GM21526 (cell line): Measurements from ENCODE around the gene BCL11A.

Experiments used
- ATAC-seq: cut with Tn5 transposase; IDR thresholded peaks from one replicate; pipeline ENCODE4 v1.9.1; 2021; ENCODE audit warnings: moderate library complexity; ENCODE audit not compliant: unreplicated experiment, low FRiP score

Gene BCL11A

DNA sequence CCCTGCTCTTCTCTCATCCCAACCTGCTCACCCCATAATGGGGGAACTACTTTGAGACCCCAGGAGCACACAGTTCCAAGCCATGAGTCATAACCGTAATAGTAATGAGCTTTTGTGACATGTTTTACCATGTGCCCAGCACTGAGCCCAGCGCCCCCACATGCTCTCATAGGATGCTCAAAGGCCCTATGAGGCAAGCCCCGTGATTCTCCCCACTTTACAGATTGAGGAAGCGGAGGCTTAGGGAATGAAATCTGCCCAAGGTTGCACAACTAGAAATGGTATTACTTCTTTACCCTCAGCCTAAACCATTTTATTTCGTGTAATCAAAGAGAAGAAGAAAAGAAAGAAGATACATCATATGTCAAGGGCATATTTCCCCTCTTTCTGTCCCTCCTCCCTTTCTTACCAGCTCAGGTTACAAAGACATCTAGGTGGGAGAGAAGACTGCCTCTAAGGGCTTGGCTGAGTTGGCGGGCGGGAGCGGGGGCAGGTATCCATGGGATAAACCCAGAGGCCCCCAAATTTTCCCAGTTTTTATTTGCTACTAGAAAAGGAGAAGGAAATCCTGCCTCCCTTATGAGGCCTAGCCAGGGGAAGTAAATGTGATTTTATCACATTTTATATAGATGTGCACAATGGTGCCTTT lies 24.2 kb downstream of the BCL11A start:
- ATAC-seq: no peak

DNA sequence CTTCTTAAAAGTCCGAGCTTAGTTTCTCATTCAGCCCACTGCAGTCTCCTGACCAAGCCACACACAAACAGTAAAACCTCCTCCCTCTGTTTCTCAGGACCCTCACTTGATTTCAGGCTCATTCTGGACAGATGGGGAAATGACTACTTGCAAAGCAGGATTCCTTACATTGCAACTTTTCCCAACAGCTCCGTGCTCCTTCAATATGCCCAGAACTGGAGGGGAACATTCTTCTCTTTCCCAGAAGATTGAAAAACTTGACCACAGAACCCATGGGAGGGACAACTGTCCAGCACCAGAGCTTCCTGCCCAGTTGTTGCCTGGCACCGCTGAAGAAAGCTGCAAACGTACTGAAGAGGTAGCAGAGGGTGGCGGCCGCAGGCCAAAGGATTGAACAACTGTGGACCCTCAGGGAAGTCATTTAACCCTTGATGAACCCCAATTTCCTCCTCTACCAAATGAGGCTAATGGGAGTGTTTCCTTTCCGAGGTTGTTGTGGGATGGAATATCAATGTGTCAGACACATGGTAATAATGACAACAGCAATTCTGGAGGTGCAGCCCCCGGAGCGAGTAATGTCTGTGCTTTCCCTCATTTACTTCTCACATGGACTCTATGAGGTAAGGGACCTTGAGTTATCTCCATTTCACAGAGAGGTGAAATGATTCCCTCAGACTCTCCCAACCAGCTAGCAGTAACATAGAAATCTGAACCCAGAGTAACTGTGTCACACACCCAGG lies 25.0 kb downstream of the BCL11A start:
- no peak for ATAC-seq

DNA sequence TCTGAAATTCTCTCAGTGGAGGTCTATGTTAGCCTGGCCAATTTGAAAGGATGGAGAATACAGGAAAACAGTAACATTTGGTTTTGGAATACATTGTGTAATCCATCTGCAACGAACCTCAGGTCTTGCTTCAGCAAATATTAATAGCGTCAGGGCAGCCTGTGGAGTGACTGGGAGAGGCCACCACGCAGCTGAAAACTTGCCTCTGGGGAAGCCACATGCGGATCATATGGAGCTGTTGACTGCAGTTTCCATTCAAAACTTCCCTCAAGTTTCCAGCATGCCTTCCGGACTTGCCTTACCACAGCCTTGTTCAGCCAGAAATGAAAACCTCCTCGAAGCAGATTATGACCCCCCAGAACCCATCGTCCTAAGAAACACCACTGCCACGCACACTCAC lies 25.7 kb downstream of the BCL11A start:
- no peak for ATAC-seq

DNA sequence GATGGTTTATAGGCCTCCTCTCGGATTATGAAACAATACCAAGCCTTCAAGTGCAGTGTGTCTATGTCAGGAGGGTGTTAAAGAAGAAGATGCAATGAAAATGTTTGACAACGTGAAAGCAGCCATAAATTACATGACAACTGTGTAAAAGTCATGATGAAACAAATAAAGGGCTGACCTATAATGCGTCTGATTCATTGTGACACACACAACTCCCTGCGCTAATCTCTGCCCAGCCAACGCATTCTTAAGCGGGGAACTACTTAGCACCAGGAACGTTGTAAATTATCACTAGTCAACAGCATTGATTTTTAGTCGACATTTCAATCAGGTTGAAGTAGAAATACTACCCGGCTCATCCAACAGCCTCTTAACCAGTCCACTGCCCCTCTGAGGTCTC lies 26.8 kb downstream of the BCL11A start:
- ATAC-seq: no peak

DNA sequence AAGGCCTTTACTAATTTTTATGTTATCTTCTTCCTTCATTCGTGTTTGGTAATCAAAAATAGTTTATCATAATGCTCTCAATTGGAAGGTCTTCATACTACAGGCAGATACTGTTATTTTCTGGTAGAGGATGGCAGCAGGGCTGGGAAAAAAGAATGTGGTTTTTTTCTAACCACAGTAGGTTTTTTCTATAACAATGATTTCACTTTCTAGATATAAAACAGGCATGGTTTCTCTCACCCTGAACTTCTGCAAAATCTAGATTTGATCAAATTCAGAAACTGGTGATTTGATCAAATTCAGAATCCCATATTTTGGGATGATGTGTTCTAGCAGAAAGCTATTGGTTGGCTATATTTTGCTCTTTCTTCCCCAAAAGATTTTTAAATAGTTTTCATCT lies 27.6 kb downstream of the BCL11A start:
- no peak for ATAC-seq

DNA sequence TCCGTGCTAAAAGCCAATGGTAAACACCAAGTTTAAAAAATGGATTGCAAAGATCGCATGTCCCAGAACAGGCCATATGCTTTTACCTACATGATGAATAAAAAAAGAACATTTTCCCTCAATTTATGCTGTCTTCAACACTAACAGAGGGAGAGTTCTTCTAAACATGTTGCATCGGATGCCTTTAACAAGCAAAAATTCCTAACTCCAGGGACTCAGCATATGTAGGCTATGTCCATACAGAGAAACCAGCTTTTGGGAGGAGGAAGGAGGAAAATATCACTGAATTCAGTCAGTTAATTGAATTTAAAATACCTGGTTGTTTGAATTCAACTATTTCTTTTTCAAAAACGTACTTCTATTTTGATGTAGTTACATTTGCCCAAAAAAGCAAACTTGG lies 28.6 kb downstream of the BCL11A start:
- no peak for ATAC-seq

DNA sequence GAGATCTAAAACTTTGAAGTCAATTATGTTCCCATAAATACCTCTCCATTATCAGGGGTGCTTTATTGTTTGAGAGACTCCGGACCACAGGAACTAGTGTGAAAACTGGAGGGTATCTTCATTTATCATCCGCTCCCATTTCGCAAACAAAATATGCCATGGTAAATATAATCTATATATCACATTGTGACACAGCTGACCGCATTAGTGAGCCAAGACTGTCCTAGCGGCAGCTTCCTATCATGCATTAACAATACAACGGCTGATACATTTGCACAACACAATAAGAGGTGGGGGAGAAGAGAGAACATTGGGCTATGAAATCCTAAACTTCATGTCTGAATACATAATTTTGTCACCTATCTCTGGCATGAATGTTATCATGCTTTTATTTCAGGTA lies 29.5 kb downstream of the BCL11A start:
- ATAC-seq: no peak

DNA sequence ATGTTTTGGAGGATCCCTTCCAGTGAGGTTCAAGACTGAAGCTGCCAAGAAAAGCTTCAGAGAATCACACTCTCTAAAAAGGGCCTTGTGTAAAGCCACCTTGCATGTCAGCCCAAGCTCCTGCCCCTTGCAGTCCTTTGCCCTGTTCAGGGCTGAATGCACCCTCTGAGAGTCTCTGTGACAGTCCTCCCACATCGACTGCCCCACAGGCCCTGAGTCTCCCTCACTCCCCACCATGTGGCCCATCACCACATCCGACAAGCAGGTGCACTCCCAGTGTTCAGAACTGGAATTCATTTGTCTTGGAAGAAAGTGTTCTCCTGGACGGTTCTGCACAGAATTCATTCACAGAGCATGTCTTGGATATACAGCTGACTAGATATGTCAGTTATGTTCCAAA lies 31.0 kb downstream of the BCL11A start:
- no peak for ATAC-seq

DNA sequence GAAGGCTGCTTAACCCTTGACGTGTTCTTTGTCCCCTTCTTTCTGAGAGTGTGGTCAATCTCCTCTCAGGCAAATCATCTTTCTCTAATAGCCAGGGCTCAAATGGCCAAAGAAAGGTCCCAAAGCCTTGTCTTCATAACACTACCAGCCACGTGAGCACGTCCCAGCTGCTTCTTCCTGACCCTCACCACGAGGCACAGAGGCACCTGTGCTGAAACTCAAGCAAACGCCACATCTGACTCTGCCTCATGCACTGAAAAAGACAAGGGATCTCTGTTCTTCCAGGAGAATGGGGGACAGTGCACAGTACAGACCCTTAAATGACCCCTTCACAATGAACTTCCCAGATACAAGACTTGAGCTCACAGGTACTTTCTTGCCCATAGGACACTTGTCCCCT lies 31.8 kb downstream of the BCL11A start:
- no peak for ATAC-seq

DNA sequence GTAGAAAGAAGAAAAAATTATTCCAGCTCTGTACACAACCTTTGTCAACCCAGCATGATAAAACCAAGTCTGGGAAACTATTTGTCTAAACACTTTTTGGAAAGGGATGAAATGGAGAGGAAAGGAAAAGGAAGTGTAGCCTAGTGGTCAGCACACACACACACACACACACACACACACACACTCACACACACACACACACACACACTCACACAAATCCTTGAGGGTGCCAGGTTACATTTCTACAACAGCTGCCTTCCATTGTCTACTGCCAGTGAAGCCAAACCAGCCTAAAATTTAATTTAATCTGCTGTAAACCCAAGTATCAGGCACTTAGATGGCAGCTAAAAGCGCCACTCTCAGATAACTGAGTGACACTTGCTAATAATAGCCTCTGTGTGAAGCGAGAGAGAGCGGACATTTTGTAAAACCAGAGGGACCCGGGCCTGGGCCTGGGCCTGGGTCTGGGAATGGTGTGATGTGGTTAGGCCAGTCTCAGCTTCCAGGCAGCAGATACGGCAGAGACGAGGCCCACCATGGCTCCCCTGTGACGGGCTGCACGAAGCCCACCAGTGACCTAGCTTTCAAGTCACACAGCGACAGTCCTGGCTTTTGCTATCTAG lies 32.4 kb downstream of the BCL11A start:
- ATAC-seq: no peak

DNA sequence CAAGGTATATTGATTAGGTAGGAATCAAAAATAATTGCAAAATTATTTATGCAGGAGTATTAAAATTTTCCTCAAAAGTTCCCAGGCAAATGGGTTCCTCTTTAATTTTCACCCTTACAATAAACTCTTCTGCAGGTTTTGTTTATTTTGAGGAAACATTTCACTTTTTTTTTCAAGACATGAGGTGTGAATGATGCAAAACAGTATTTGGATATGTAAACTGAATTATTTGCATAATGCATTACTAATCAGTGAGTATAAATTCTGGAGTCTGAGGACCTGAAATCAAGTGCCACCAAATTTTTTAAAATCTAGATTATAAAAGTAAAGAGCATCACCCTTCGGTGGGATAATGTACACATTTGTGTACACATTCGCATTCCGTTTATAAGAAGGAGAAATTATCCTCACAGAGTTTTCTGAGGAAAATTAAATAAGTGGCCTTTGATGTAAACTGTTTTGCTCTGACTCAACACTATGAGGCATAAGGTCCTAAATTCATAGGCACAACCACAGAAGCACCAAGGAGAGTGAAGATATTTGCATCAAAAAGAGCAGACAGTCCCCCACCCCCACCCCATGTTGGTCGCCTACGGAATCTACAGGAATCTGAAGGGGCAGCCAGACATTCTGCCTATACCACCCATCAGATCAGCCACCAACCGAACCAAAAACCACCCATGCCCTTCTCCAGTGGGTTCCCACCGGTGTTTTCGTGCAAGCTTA lies 33.1 kb downstream of the BCL11A start:
- ATAC-seq: no peak

DNA sequence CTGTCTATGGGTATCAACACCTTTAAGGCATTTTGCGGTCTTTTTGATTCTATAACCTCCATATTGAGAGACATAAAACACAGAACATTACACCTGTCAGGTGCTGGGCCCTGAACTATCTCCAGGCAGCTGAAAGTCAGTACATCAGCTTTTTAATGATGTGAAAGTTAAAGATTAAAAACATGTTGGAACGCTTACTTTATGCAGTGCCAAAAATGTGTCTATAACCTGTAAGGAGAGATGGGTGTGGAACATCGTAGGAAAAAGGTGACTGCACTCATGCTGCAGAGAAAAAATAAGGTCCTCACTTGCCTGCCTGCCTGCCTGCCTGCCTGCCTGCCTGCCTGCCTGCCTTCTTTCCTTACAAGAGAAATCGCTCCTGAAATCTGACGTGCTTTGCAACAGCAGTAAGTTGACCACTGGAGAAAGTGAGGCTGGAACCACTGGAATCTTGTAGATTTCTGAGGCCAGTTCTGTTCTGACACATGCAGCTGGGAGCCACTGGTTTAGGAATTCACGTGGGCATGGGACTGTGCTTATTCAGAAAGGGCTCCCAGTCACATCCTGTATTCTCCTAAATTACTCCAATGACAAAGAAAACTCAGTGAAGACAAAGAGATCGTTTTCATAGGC lies 34.1 kb downstream of the BCL11A start:
- ATAC-seq: no peak

DNA sequence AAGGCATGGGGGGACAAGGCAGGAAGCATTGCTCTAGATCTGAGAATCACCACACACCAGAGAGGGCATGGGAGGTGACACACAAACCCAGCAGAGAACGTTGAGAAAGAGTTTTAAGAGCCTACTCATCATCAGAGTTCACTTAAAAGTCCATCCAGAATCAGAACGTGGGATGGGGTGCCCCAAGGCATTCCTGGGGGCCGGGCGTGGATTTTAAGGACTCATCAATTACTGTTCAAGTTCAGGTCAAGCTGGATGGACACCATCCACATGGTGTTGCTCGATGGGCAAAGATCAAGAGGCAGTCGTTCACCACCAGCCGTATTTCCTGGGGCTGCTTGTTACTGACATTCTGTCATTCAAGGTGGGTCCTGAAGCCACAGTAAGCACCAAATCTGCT lies 34.9 kb downstream of the BCL11A start:
- no peak for ATAC-seq

DNA sequence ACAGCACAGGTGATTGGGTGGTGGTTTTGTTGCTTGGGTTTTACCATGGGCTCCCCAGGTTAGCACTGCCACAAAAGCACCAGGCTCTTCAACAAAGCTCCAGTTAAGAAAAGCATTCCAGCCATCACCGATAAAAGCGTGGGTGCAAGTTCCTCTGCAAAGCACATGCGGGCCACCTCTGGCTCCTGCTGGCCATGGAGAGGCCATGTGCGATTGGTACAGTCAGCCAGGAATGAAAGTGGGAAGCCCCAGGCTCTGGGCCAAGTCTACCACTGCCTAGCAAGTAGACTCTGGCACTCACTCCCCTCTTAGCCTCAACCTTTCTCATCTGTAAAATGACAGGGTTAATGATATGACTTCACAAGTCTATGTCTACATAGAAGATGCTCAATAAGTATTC lies 36.0 kb downstream of the BCL11A start:
- ATAC-seq: no peak

DNA sequence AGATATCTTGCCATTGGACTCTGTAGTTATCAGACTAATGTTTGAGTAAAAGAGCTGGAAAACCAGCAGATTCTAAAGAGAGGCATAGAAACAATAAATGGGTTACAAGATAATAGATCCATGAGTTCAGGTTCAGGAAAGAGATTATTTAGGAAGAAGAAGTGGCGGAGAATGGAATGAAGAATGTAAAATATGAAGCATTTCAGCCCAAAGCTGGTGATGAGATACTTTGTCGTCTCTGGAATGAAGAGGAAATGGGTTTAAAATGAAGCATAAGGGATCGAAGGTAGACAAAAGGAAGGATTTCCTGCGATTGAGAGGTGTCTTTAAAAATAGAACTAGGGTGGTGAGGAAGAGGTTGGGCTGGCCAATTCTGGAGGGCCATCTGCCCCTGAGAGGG lies 36.6 kb downstream of the BCL11A start:
- ATAC-seq: no peak

DNA sequence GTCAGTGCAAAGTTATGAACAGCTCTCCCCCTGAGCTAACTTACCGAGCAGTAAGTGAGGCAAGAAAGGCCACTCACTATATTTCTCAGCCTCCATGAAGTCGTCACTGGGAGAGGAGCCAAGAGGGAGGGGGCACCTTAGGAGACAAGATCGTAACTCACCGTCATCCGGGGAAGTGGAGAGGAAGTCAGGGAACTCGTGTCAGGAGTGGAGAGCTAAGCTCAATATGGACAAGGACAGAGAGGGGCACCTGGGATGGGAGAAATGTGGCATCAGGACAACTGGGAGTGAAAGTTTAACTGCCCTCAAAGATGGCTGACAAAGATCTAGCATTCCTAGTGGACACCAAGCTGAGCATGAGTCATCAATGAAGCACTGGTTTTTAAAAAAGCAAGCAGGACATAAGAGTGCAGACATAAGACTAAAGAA lies 37.1 kb downstream of the BCL11A start:
- no peak for ATAC-seq

DNA sequence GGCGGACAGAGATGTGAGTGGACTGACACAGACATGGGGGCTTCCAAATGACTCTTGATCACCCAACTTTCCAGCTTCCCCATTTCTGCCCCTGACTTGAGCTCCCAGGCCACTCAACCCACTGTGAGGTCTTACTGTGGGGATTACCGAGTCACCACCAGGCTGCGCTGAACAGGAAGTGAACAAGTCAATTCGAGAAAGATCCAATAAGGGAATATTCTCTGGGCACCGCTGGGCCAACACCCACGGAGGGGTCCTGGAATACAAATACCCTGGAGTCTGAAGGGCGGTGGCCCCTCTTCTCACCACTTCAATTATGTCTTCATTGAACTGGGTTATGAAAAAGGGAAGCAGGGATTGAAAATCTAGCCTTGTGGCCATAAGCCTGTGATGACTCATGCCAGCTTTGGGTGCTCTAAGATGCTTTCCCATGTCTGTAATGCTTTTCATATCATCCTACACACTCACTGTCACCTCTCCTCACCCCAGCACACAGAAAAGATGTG lies 37.7 kb downstream of the BCL11A start:
- peak; percentile 84 for ATAC-seq

DNA sequence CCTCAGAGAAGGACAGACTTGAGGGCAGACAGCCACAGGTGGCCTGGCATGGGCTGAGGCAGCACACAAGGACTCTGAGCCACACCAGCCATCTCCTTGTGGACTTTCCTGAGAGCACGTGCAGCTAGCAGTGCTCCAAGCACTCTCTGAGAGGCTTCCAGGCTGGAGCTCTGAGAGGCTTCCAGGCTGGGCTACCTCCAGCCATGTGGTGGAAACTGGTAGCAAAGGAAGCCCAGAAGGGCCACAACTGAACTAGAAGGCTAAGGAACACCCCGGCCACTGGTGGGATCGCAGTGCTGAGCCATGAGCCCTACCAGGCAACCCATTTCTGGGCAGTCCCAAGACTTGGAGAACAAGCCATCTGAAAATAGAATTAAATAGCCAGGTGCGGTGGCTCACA lies 39.5 kb downstream of the BCL11A start:
- no peak for ATAC-seq

DNA sequence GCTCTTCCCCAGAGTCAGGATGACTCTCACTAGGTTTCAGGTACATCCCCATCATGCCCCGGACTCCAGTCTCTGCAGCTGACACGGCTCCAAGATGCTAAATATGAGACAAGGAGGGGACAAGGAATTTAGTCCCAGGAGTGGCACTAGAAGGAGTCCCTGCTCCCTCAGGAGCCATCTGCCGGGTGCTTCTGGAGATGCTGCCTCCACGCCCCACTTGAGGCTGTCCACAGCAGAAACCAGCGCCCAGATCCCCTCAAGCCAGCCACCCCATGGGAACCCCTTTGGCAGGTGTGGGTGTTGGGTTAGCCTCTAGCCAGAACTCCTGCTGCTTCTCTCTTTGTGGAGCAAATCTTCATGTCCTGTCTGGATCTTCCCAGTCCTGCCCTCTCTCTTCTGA lies 40.3 kb downstream of the BCL11A start:
- no peak for ATAC-seq

DNA sequence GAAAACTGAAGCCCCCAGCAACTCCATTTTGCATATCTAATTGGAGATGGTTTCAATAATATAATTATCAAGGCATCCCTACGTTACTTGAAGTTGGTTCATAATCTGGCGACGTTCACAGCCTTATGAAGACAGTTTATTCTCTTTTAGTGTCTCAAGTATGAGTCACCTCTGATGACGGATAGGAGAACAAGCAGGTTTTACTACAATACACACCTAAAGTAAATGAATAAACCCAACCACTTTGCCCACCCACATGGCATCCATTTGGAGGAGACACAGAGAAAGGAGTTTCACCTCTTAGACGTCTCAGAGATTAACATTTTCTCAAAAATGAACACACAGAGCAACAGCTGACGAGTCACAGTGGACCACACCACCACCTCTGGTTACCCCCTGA lies 40.8 kb downstream of the BCL11A start:
- ATAC-seq: no peak
